Hematopoietic multipotent progenitor cell treated with erythropoietin and hydrocortisone succinate and interleukin-3 and kit ligand, for 4 days (in vitro differentiated cells): ENCODE data around the gene LDHAL6B.
A peak's percentile ranks its signal among the peaks of the same experiment; 100 is the strongest.

Experiments used
- DNase-seq: peaks from one replicate; pipeline ENCODE4 v3.0.0-alpha.2; 2015

LDHAL6B gene

GRCh38 chr15:59255680-59256336 lies 49.2 kb downstream of the LDHAL6B start:
- DNase-seq, result peak; percentile 73

- no peak for DNase-seq
Measured at GRCh38 chr15:59256482-59256881, 49.8 kb downstream of the LDHAL6B start.

- no peak for DNase-seq
Measured at GRCh38 chr15:59257140-59257539, 50.5 kb downstream of the LDHAL6B start.
